ENCODE data around the gene ZFP91. TPM values are rescaled to one million over a fixed set of nuclear protein-coding genes. Genes with fewer than 3 reads are reported as not detected.
A peak's percentile ranks its signal among the peaks of the same experiment; 100 is the strongest.

ZFP91 gene
- total RNA-seq, 2 experiments from 2014 or later: 48.8 to 60.9 TPM

- no peak for DNase-seq
- H3K27me3 Mint-ChIP-seq: no peaks in the 10 kb centered on the region
- POLR2A ChIA-PET: no interaction called here
- H3K9me3 Mint-ChIP-seq: peaks cover 3% of the 10 kb centered on the region
- H3K4me3 Mint-ChIP-seq: no peak overlapping the region
- H3K4me1 Mint-ChIP-seq: peaks cover 14% of the 10 kb centered on the region
- peak overlapping the region; percentile 48 for H3K27ac Mint-ChIP-seq
- CTCF ChIA-PET: interaction anchor here (0.6 to 1.7 kb wide), 3 partner anchors 11 to 170 kb away, joined by 3 to 5 read pairs (median 4); no protein-coding TSS in a partner anchor
- H3K36me3 Mint-ChIP-seq (ENCODE audit: low read depth): no peaks in the 10 kb centered on the region
Observed at GRCh38 chr11:58640386-58641023, 61.6 kb downstream of the ZFP91 start.

GRCh38 chr11:58641341-58641740 is 62.5 kb downstream of the ZFP91 start:
- H3K27ac Mint-ChIP-seq: no peak overlapping the region

GRCh38 chr11:58641803-58642581 is 63.1 kb downstream of the ZFP91 start:
- no peak overlapping the region for H3K27ac Mint-ChIP-seq
- CTCF ChIA-PET: interaction anchor here (0.9 to 1.2 kb wide), 2 partner anchors 11 to 13 kb away, joined by 3 read pairs; no protein-coding TSS in a partner anchor
- peaks cover 3% of the 10 kb centered on the region for H3K36me3 Mint-ChIP-seq (ENCODE audit: low read depth)
- H3K9me3 Mint-ChIP-seq: peaks cover 11% of the 10 kb centered on the region
- H3K4me1 Mint-ChIP-seq: peaks cover 14% of the 10 kb centered on the region
- no peaks in the 10 kb centered on the region for H3K27me3 Mint-ChIP-seq
- POLR2A ChIA-PET: no interaction called here
- no peak for DNase-seq
- H3K4me3 Mint-ChIP-seq: no peak overlapping the region

More at GRCh38 chr11:58641341-58641740, 62.5 kb downstream of the ZFP91 start:
- POLR2A ChIA-PET: no interaction called here
- no peaks in the 10 kb centered on the region for H3K27me3 Mint-ChIP-seq
- H3K36me3 Mint-ChIP-seq (ENCODE audit: low read depth): peaks cover 1% of the 10 kb centered on the region
- H3K4me3 Mint-ChIP-seq: no peak overlapping the region
- peaks cover 7% of the 10 kb centered on the region for H3K9me3 Mint-ChIP-seq
- CTCF ChIA-PET: interaction anchor here (0.9 to 1.2 kb wide), 2 partner anchors 11 to 12 kb away, joined by 3 read pairs; no protein-coding TSS in a partner anchor
- DNase-seq: no peak
- peaks cover 14% of the 10 kb centered on the region for H3K4me1 Mint-ChIP-seq

- no peak overlapping the region for H3K4me3 Mint-ChIP-seq
- ChIA-PET POLR2A (no interaction called here), CTCF (interaction anchor here (1.6 kb wide), 1 partner anchor 16 kb away, joined by 4 read pairs; no protein-coding TSS in a partner anchor)
- no peak for DNase-seq
- H3K27me3 Mint-ChIP-seq: no peaks in the 10 kb centered on the region
- H3K27ac Mint-ChIP-seq: no peak overlapping the region
- H3K4me1 Mint-ChIP-seq: peaks cover 8% of the 10 kb centered on the region
- peaks cover 11% of the 10 kb centered on the region for H3K9me3 Mint-ChIP-seq
- H3K36me3 Mint-ChIP-seq (ENCODE audit: low read depth): peaks cover 3% of the 10 kb centered on the region
Observed at GRCh38 chr11:58645854-58646253, 67.0 kb downstream of the ZFP91 start.

- POLR2A ChIA-PET: no interaction called here
- H3K27ac Mint-ChIP-seq: no peak overlapping the region
Observed at GRCh38 chr11:58647141-58647699, 68.4 kb downstream of the ZFP91 start.

GRCh38 chr11:58647866-58648265 is 69.0 kb downstream of the ZFP91 start:
- Mint-ChIP-seq H3K36me3 (ENCODE audit: low read depth) (peaks cover 3% of the 10 kb centered on the region), H3K4me1 (peaks cover 4% of the 10 kb centered on the region), H3K27ac (no peak overlapping the region), H3K4me3 (no peak overlapping the region), H3K9me3 (peaks cover 11% of the 10 kb centered on the region), H3K27me3 (no peaks in the 10 kb centered on the region)
- POLR2A ChIA-PET: no interaction called here
- DNase-seq: no peak
- CTCF ChIA-PET: interaction anchor here (0.6 to 1.1 kb wide), 3 partner anchors 10 to 76 kb away, joined by 3 read pairs; no protein-coding TSS in a partner anchor

More at GRCh38 chr11:58647141-58647699, 68.4 kb downstream of the ZFP91 start:
- CTCF ChIA-PET: interaction anchor here (0.6 to 1.6 kb wide), 5 partner anchors 9 to 293 kb away, joined by 3 to 5 read pairs (median 3); no protein-coding TSS in a partner anchor
- Mint-ChIP-seq H3K9me3 (peaks cover 11% of the 10 kb centered on the region), H3K36me3 (ENCODE audit: low read depth) (peaks cover 3% of the 10 kb centered on the region), H3K4me1 (peaks cover 4% of the 10 kb centered on the region), H3K27me3 (no peaks in the 10 kb centered on the region), H3K4me3 (no peak overlapping the region)
- DNase-seq: no peak

GRCh38 chr11:58649623-58650022 is 70.8 kb downstream of the ZFP91 start:
- peaks cover 11% of the 10 kb centered on the region for H3K9me3 Mint-ChIP-seq
- H3K27me3 Mint-ChIP-seq: no peaks in the 10 kb centered on the region
- DNase-seq: no peak
- POLR2A ChIA-PET: no interaction called here
- no peak overlapping the region for H3K4me3 Mint-ChIP-seq
- peaks cover 3% of the 10 kb centered on the region for H3K36me3 Mint-ChIP-seq (ENCODE audit: low read depth)
- CTCF ChIA-PET: no interaction called here
- H3K27ac Mint-ChIP-seq: no peak overlapping the region
- H3K4me1 Mint-ChIP-seq: peaks cover 10% of the 10 kb centered on the region

- ChIA-PET POLR2A (interaction anchor here (0.6 kb wide), 1 partner anchor 267 kb away, joined by 5 read pairs; no protein-coding TSS in a partner anchor), CTCF (no interaction called here)
- H3K9me3 Mint-ChIP-seq: peaks cover 8% of the 10 kb centered on the region
- H3K4me3 Mint-ChIP-seq: no peak overlapping the region
- no peaks in the 10 kb centered on the region for H3K27me3 Mint-ChIP-seq
- peaks cover 11% of the 10 kb centered on the region for H3K4me1 Mint-ChIP-seq
- no peak for DNase-seq
- H3K36me3 Mint-ChIP-seq (ENCODE audit: low read depth): peaks cover 3% of the 10 kb centered on the region
- H3K27ac Mint-ChIP-seq: no peak overlapping the region
Observed at GRCh38 chr11:58650496-58650895, 71.6 kb downstream of the ZFP91 start.

GRCh38 chr11:58652726-58653280 is 73.9 kb downstream of the ZFP91 start:
- Mint-ChIP-seq H3K4me1 (peaks cover 8% of the 10 kb centered on the region), H3K9me3 (no peaks in the 10 kb centered on the region), H3K36me3 (ENCODE audit: low read depth) (no peaks in the 10 kb centered on the region), H3K27ac (no peak overlapping the region), H3K4me3 (no peak overlapping the region), H3K27me3 (no peaks in the 10 kb centered on the region)
- POLR2A ChIA-PET: no interaction called here
- CTCF ChIA-PET: interaction anchor here (0.6 to 1.4 kb wide), 4 partner anchors 11 to 406 kb away, joined by 3 read pairs; no protein-coding TSS in a partner anchor
- DNase-seq: no peak

GRCh38 chr11:58654079-58654907 is 75.4 kb downstream of the ZFP91 start:
- ChIA-PET CTCF (interaction anchor here (1.0 kb wide), 1 partner anchor 134 kb away, joined by 3 read pairs; no protein-coding TSS in a partner anchor), POLR2A (no interaction called here)
- Mint-ChIP-seq H3K4me3 (no peak overlapping the region), H3K9me3 (no peaks in the 10 kb centered on the region), H3K36me3 (ENCODE audit: low read depth) (no peaks in the 10 kb centered on the region), H3K27me3 (no peaks in the 10 kb centered on the region), H3K4me1 (peaks cover 7% of the 10 kb centered on the region), H3K27ac (no peak overlapping the region)
- DNase-seq: peak; percentile 79

GRCh38 chr11:58654908-58655296 is 76.0 kb downstream of the ZFP91 start:
- Mint-ChIP-seq H3K27me3 (no peaks in the 10 kb centered on the region), H3K4me3 (no peak overlapping the region), H3K27ac (no peak overlapping the region), H3K9me3 (no peaks in the 10 kb centered on the region), H3K4me1 (peaks cover 7% of the 10 kb centered on the region), H3K36me3 (ENCODE audit: low read depth) (no peaks in the 10 kb centered on the region)
- POLR2A ChIA-PET: no interaction called here
- CTCF ChIA-PET: interaction anchor here (1.0 kb wide), 1 partner anchor 133 kb away, joined by 3 read pairs; no protein-coding TSS in a partner anchor
- no peak for DNase-seq

- Mint-ChIP-seq H3K4me1 (peaks cover 7% of the 10 kb centered on the region), H3K4me3 (no peak overlapping the region), H3K27ac (no peak overlapping the region), H3K36me3 (ENCODE audit: low read depth) (no peaks in the 10 kb centered on the region), H3K9me3 (no peaks in the 10 kb centered on the region), H3K27me3 (no peaks in the 10 kb centered on the region)
- no peak for DNase-seq
- POLR2A ChIA-PET: no interaction called here
- CTCF ChIA-PET: no interaction called here
Observed at GRCh38 chr11:58656348-58656747, 77.5 kb downstream of the ZFP91 start.

Data from activated CD4-positive, alpha-beta T cell treated with anti-CD3 and anti-CD28 coated beads, Interleukin-2, amount 10 ng/mL, durations not matched to agents 7 days and 5 days (primary cell).